Keratinocyte (primary cell): ENCODE measurements around the gene RBBP5. TPM values are rescaled to one million over a fixed set of nuclear protein-coding genes. Genes with fewer than 3 reads are reported as not detected.

ENCODE experiments used
- DNase-seq: peaks from one replicate; pipeline ENCODE4 v3.0.0-alpha.2; 2011; ENCODE audit warnings: low read depth, missing footprints, low spot score
- FAIRE-seq: peaks from 2 replicates; lab custom pipeline; 2011; peaks lifted over from hg19 to GRCh38; lab: Jason Lieb, UNC
- H2AFZ ChIP-seq: 2 replicates; pipeline ENCODE4 v1.6.0; 2012; ENCODE audit warnings: low read length, control low read depth, inconsistent platforms; ENCODE audit not compliant: control insufficient read depth
- H3K27ac ChIP-seq: 2 replicates; pipeline ENCODE4 v1.5.1; 2011; ENCODE audit warnings: low read length; ENCODE audit not compliant: control insufficient read depth, insufficient read depth
- H3K27me3 ChIP-seq: 3 replicates; pipeline ENCODE4 v1.6.0; 2011; ENCODE audit warnings: low read length; ENCODE audit not compliant: control insufficient read depth, insufficient read depth; ENCODE audit errors: extremely low read depth
- H3K36me3 ChIP-seq, 2 experiments: 2 replicates in 1 of 2; 3 replicates in 1 of 2; pipeline ENCODE4 v1.5.1; 2011; ENCODE audit warnings: low read length in 2 of 2, mild to moderate bottlenecking in 1 of 2; ENCODE audit not compliant: control insufficient read depth in 2 of 2, insufficient read depth in 2 of 2; ENCODE audit errors: extremely low read depth in 1 of 2
- H3K4me1 ChIP-seq: 3 replicates; pipeline ENCODE4 v1.5.1; 2011; ENCODE audit warnings: low read length; ENCODE audit not compliant: control insufficient read depth, insufficient read depth; ENCODE audit errors: extremely low read depth
- H3K4me2 ChIP-seq: 3 replicates; pipeline ENCODE4 v1.6.0; 2011; ENCODE audit warnings: low read depth, low read length; ENCODE audit not compliant: control insufficient read depth, insufficient read depth; ENCODE audit errors: extremely low read depth
- H3K4me3 ChIP-seq, 3 experiments: fragments of 200-600 bp in 1 of 3; sonication (generic) in 1 of 3; 2 replicates in 2 of 3; 3 replicates in 1 of 3; pipeline ENCODE4 v1.5.1; 2011 to 2016; ENCODE audit warnings: low read length in 3 of 3, mild to moderate bottlenecking in 3 of 3, control low read depth in 2 of 3, inconsistent platforms in 1 of 3, low read depth in 1 of 3, mixed read lengths in 1 of 3, mixed run types in 1 of 3, moderate library complexity in 1 of 3; ENCODE audit not compliant: control insufficient read depth in 2 of 3, insufficient read depth in 2 of 3; ENCODE audit errors: extremely low read depth in 1 of 3
- H3K79me2 ChIP-seq: 2 replicates; pipeline ENCODE4 v1.6.0; 2012; ENCODE audit warnings: low read length; ENCODE audit not compliant: control insufficient read depth, insufficient read depth
- H3K9ac ChIP-seq: 3 replicates; pipeline ENCODE4 v1.6.0; 2011; ENCODE audit warnings: low read length; ENCODE audit not compliant: control insufficient read depth, insufficient read depth; ENCODE audit errors: extremely low read depth
- H3K9me1 ChIP-seq: 3 replicates; pipeline ENCODE4 v1.6.0; 2011; ENCODE audit warnings: low read length; ENCODE audit not compliant: control insufficient read depth, insufficient read depth; ENCODE audit errors: extremely low read depth
- H3K9me3 ChIP-seq: 2 replicates; pipeline ENCODE4 v1.5.1; 2012; ENCODE audit warnings: low read depth, low read length; ENCODE audit not compliant: control insufficient read depth
- H4K20me1 ChIP-seq: 3 replicates; pipeline ENCODE4 v1.6.0; 2011; ENCODE audit warnings: low read length; ENCODE audit not compliant: control insufficient read depth, insufficient read depth; ENCODE audit errors: extremely low read depth
- EZH2 ChIP-seq: IDR thresholded peaks from one replicate; pipeline ENCODE4 v1.6.1; 2012; ENCODE audit warnings: inconsistent platforms, mild to moderate bottlenecking, low read length, moderate library complexity
- dilution Hi-C: fragments of 300-500 bp; cut with MboI; formaldehyde crosslinking; loops from one replicate; pipeline ENCODE4 v1.7.0; 2020; ENCODE audit warnings: low sequenced_read_pairs; ENCODE audit not compliant: extremely low pct_ligation_motif_present
- polyA plus RNA-seq, 5 experiments: library from polyadenylated mRNA; depleted of rRNA in 3 of 5; stranded (reverse) in 3 of 5; stranded (forward) in 1 of 5; unstranded in 1 of 5; fragments of >200 nt; gene quantifications; 1 replicate in 1 of 5; 2 replicates in 3 of 5; 3 replicates in 1 of 5; pipeline versions ENCODE4 v1.2.1 to v1.2.3, GENCODE V29; 2011 to 2012; ENCODE audit warnings: missing spikeins in 2 of 5, low read depth in 1 of 5, low replicate concordance in 1 of 5
- TF ChIP-seq, protein P1 (sequence below), 3 experiments: IDR thresholded peaks in 1 of 3; conservative IDR thresholded peaks in 1 of 3; optimal IDR thresholded peaks in 1 of 3; 2 replicates in 2 of 3; 3 replicates in 1 of 3; pipeline versions ENCODE3 to v1.5.1; 2011; ENCODE audit warnings: low read length in 3 of 3, mild to moderate bottlenecking in 3 of 3, moderate library complexity in 2 of 3, control low read depth in 1 of 3, inconsistent platforms in 1 of 3; ENCODE audit not compliant: insufficient read depth in 2 of 3; ENCODE audit errors: extremely low read depth in 1 of 3

Gene RBBP5
- polyA plus RNA-seq, 1 donor (not counting 4 experiments of a cell fraction or from before 2014, with no cell fraction given) = 12.3 TPM

DNA sequence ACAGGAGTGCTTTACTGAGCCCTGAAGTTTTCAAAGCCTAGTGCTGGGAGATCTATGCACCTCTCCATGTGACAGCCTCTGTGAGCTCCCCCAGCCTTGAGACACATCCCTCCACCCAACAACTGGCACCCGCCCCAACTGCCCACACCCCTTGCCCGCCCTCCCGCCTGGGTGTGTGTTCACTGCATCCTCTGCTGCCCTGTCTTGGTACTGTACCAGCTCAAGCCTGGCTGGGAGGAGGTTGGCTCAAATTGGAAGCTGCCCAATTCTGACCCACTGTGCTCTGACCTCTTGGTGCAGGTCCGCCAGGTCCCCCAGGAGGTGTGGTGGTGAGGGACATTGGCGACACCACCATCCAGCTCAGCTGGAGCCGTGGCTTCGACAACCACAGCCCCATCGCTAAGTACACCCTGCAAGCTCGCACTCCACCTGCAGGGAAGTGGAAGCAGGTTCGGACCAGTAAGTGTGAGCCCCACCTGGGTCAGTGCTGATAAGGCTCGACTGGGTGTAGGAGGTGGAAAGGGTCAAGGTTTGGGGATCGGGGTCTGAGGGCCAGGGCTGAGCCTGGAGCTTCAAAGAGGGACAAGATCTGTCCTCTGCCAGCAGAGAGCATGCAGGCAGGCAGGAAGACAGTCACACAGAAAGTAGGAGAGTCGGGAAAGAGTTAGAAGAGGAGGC is 55.5 kb downstream of the RBBP5 start:
- Histone ChIP-seq H3K9me1 (no peaks in the 10 kb centered on the region), H2AFZ (no peak overlapping the region), H3K79me2 (no peaks in the 10 kb centered on the region), H3K9ac (no peak overlapping the region), H3K4me3 (no peak overlapping the region), H4K20me1 (no peaks in the 10 kb centered on the region), H3K27me3 (no peaks in the 10 kb centered on the region), H3K4me1 (no peaks in the 10 kb centered on the region), H3K4me2 (no peak overlapping the region), H3K27ac (no peak overlapping the region), H3K36me3 (no peaks in the 10 kb centered on the region), H3K9me3 (no peaks in the 10 kb centered on the region)
- TF ChIP-seq, protein P1, sequence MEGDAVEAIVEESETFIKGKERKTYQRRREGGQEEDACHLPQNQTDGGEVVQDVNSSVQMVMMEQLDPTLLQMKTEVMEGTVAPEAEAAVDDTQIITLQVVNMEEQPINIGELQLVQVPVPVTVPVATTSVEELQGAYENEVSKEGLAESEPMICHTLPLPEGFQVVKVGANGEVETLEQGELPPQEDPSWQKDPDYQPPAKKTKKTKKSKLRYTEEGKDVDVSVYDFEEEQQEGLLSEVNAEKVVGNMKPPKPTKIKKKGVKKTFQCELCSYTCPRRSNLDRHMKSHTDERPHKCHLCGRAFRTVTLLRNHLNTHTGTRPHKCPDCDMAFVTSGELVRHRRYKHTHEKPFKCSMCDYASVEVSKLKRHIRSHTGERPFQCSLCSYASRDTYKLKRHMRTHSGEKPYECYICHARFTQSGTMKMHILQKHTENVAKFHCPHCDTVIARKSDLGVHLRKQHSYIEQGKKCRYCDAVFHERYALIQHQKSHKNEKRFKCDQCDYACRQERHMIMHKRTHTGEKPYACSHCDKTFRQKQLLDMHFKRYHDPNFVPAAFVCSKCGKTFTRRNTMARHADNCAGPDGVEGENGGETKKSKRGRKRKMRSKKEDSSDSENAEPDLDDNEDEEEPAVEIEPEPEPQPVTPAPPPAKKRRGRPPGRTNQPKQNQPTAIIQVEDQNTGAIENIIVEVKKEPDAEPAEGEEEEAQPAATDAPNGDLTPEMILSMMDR (optimal IDR thresholded peaks at IDR 0.05 in 1 of 3, IDR thresholded peaks at IDR 0.05 in 1 of 3, conservative IDR thresholded peaks at IDR 0.05 in 1 of 3; ENCODE audit: extremely low read depth in 1 of 3, insufficient read depth in 2 of 3, low read length in 3 of 3) = peak in 2 of 3 experiments; percentile 47 to 52
- TF ChIP-seq EZH2 = no peak
- dilution Hi-C loops = no loop called here
- FAIRE-seq (no peak), DNase-seq (no peak)

DNA sequence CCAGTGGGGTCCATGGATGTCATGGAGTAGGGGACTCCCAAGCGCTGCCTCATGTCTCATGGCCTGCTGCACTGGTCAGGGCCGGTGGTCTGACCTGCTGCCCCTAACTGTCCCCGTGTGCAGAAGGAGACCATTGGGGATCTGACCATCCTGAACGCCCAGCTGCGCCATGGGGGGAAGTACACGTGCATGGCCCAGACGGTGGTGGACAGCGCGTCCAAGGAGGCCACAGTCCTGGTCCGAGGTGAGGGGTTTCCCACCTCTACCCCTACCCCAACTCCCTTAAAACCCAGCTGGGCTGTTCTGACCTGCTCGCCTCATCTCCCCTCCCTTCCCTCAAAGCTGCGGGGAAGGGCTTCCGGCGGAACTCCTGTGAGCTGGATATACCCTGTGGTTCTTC is 56.1 kb downstream of the RBBP5 start:
- Histone ChIP-seq H3K79me2 (no peaks in the 10 kb centered on the region), H3K9me3 (no peaks in the 10 kb centered on the region), H3K4me3 (no peak overlapping the region), H3K27ac (no peak overlapping the region), H3K36me3 (no peaks in the 10 kb centered on the region), H4K20me1 (no peaks in the 10 kb centered on the region), H2AFZ (no peak overlapping the region), H3K9ac (no peak overlapping the region), H3K4me1 (no peaks in the 10 kb centered on the region), H3K4me2 (no peak overlapping the region), H3K9me1 (no peaks in the 10 kb centered on the region), H3K27me3 (no peaks in the 10 kb centered on the region)
- no peak for DNase-seq
- no peak for TF ChIP-seq EZH2
- TF ChIP-seq, protein P1 (optimal IDR thresholded peaks at IDR 0.05 in 1 of 3, IDR thresholded peaks at IDR 0.05 in 1 of 3, conservative IDR thresholded peaks at IDR 0.05 in 1 of 3; ENCODE audit: extremely low read depth in 1 of 3, insufficient read depth in 2 of 3, low read length in 3 of 3) = no peak
- FAIRE-seq = no peak
- dilution Hi-C loops = no loop called here
